Heart left ventricle (tissue), 16 donors: ENCODE data around the gene LHX5. TPM values are rescaled to one million over a fixed set of nuclear protein-coding genes. Genes with fewer than 3 reads are reported as not detected.

ENCODE experiments used
- ATAC-seq, 4 donors: fragments of 200-7000 bp; cut with Tn5 transposase; one replicate each; pipeline ENCODE4 v1.9.1; 2020 to 2022; ENCODE audit warnings: moderate library complexity in 4 of 4, mild to moderate bottlenecking in 3 of 4, moderate number of reproducible peaks in 1 of 4
- DNase-seq, 5 donors: peaks; one replicate each; pipeline ENCODE4 v3.0.0-alpha.2; 2020
- H3K27ac ChIP-seq, 12 donors: fragments of 200-600 bp; sonication (generic) in 4 of 12; one replicate each; pipeline versions ENCODE4 v1.5.0 to v1.8.0; 2016 to 2022; ENCODE audit warnings: mild to moderate bottlenecking in 2 of 12
- H3K27me3 ChIP-seq, 9 donors: fragments of 200-600 bp; sonication (generic) in 2 of 9; one replicate each; pipeline versions ENCODE4 v1.5.1 to v1.8.0; 2016 to 2022; ENCODE audit warnings: mild to moderate bottlenecking in 3 of 9
- H3K36me3 ChIP-seq, 9 donors: fragments of 200-600 bp; sonication (generic) in 2 of 9; one replicate each; pipeline versions ENCODE4 v1.5.0 to v1.8.0; 2018 to 2022; ENCODE audit warnings: mild to moderate bottlenecking in 2 of 9
- H3K4me1 ChIP-seq, 12 donors: fragments of 200-600 bp; sonication (generic) in 4 of 12; one replicate each; pipeline versions ENCODE4 v1.5.0 to v1.8.0; 2016 to 2022; ENCODE audit warnings: mild to moderate bottlenecking in 3 of 12
- H3K4me3 ChIP-seq, 12 donors: fragments of 200-600 bp; sonication (generic) in 4 of 12; one replicate each; pipeline versions ENCODE4 v1.5.0 to v1.8.0; 2017 to 2022; ENCODE audit warnings: mild to moderate bottlenecking in 9 of 12, moderate library complexity in 4 of 12
- H3K9me3 ChIP-seq, 12 donors: fragments of 200-600 bp; sonication (generic) in 4 of 12; one replicate each; pipeline versions ENCODE4 v1.5.0 to v1.8.0; 2016 to 2022; ENCODE audit warnings: mild to moderate bottlenecking in 1 of 12
- CTCF ChIP-seq, 12 donors: fragments of 200-600 bp; sonication (generic) in 4 of 12; IDR thresholded peaks; one replicate each; pipeline versions ENCODE4 v1.5.0 to v1.8.0; 2018 to 2022; ENCODE audit warnings: antibody characterized with exemption in 12 of 12, mild to moderate bottlenecking in 5 of 12
- POLR2A ChIP-seq, 2 donors: fragments of 450-650 bp; IDR thresholded peaks; one replicate each; pipeline ENCODE4 v1.6.1; 2017; ENCODE audit warnings: antibody characterized with exemption in 2 of 2, mild to moderate bottlenecking in 2 of 2, moderate library complexity in 2 of 2
- WGBS, 4 donors: extraction: QIAGEN DNeasy Blood & Tissue Kit in 2 of 4; methylation state at CpG; one replicate each; pipeline versions ENCODE4 v1.1.5 to v1.1.7; 2013 to 2018; 5-methylcytosine and 5-hydroxymethylcytosine counted together
- intact Hi-C, 10 donors: fragments of 100-400 bp; cut with DNase I; formaldehyde crosslinking; loops; one replicate each; pipeline versions ENCODE4 v1.11.1 to v1.14.2; 2022
- polyA plus RNA-seq, 2 donors: library from polyadenylated mRNA; stranded (reverse); fragments of 200-250 nt; gene quantifications; one replicate each; pipeline ENCODE4 v1.2.3, GENCODE V29; 2013
- total RNA-seq, 9 donors: library from RNA; depleted of rRNA in 2 of 9; stranded (reverse); fragments of >200 nt in 2 of 9; fragmentation: NEBNext Ultra II Directional in 3 of 9; extraction: Animal tissue kit (Norgen Biotek cat#: 25700) in 3 of 9; gene quantifications; one replicate each; pipeline versions ENCODE4 v1.1.0 to v1.2.4, GENCODE V29; 2016 to 2023
- donor health status: ischemic (EF 13 %, LVEDD 7.1; RV severe dilation, severe dysfunction).
- donor health status: healthy with polysubstance abuse.
- donor health status: DM: no; HTN: yes; CAD: no.
- donor health status: DM: no; HTN: no; CAD: no.
- donor health status: ischemic (EF 25% LVEDD 6.9; RV normal size, moderate dysfunction).
- donor health status: ischemic (EF 25% LVEDD 5.7; RV mildly dilated, moderate dysfunction).
- donor health status: healthy.
- donor health status: DM: yes; HTN: yes; CAD: no.
- donor health status: ischemic (EF 35%, LVEDD 5.7; RV mildly dilated, moderate dysfunction).
- donor health status: nonischemic (EF 11% LVEDD 7.7; RV severe dilation, severe dysfunction).
- donor health status: DM: yes; HTN: yes; CAD: no.
- donor health status: PGD.
- donor health status: ischemic (EF 29% LVEDD 5.4; RV normal size, mild dysfunction).
- donor health status: nonischemic (EF 23%, LVEDD 6.1; RV moderate dilation, normal function).

The LHX5 gene
- total and polyA plus RNA-seq, 11 donors = not detected

DNA sequence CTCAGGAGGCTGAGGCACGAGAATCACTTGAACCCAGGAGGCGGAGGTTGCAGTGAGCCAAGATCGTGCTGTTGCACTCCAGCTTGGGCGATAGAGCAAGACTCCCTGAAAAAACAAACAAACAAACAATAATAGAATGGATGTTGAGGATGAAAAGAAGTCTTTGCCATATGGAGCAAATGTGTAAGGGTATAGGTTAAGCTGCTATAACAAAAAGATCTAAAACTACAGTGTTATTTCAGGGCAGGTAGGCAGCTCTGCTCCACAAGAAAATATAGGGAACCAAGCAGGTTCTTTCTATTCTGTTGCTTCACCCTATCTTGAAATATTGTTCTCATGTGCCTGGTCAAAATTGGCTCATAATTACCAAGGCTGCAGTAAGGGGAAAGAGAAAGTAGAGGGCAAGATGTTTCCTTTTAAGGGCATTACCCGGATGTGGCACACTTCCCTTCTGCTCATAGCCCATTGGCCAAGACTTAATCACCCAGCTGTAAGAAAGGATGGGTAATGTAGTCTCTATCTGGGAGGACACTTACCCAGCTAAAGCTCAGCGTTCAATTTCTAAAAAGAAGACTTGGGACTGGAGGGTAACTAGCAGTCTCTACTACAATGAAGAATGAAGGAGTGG is 26.0 kb downstream of the LHX5 start:
- peaks cover 0 to 7% (median 0%) of the 10 kb centered on the region in 12 donors for H3K9me3 ChIP-seq
- peaks cover 0 to 70% (median 7%) of the 10 kb centered on the region in 9 donors for H3K27me3 ChIP-seq
- H3K4me1 ChIP-seq = no peaks in the 10 kb centered on the region
- H3K36me3 ChIP-seq = no peaks in the 10 kb centered on the region
- ATAC-seq = no peak
- TF ChIP-seq CTCF (IDR thresholded peaks at IDR 0.05) = no peak
- TF ChIP-seq POLR2A (IDR thresholded peaks at IDR 0.05) = no peak
- H3K4me3 ChIP-seq = no peak overlapping the region
- no peak for DNase-seq
- no peak overlapping the region for H3K27ac ChIP-seq
- 82 to 89% (median 84%) methylated on average over 6 of the region's 6 CpGs for WGBS, 4 donors
- intact Hi-C loops = loop anchor here in 1 of 10 donors (10.0 kb wide), 1 partner anchor 411 kb away; no protein-coding TSS in a partner anchor

- no peak overlapping the region for H3K27ac ChIP-seq
- no peaks in the 10 kb centered on the region for H3K4me1 ChIP-seq
- H3K27me3 ChIP-seq = peaks cover 0 to 68% (median 7%) of the 10 kb centered on the region in 9 donors
Measured at GRCh38 chr12:113443030-113443539, 28.6 kb downstream of the LHX5 start.

DNA sequence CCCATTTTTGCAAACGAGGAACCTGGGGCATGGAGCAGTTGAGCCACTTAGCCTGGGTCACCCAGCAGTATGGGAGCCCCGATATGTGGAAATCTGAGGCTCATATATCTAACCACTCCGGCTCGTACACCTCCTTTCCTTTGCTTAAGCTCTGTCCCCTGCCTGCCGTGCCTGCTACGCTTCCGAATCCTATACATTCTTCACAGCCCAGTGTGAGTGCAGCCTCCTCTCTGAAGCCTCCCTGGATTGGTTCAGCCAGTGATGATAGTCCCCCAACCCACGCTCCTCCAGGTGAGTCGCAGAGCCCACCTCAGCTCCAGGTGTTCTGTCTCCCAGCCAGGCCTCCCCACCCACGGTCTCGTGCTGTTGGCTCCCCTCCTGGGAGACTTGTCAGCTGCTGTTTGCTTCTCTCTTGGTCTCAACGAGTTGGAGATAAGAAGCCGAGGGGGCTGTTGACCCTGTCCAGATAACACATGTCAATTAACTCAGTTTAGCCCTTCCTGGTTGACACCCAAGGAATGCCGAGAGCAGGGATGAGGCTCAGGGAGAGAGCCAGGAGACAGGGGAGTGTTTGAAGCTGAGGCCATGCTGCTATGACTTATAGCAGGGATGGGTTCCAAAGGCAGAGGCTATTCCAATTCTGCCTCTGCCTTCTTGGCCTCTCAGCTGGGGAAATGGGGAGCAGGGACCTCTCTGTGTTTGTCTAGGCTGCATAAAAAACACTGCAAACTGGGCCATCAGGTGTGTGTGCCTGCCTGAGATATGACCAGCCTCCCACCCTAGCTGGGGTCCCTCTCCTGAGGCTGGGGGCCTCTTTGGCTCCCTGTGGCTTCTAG is 30.5 kb downstream of the LHX5 start:
- intact Hi-C loops = loop anchor here in 2 of 10 donors (5.0 to 10.0 kb wide), 2 partner anchors 406 to 471 kb away; no protein-coding TSS in a partner anchor
- Histone ChIP-seq H3K9me3 (peaks cover 0 to 7% (median 0%) of the 10 kb centered on the region in 12 donors), H3K4me3 (no peak overlapping the region), H3K27ac (no peak overlapping the region), H3K4me1 (no peaks in the 10 kb centered on the region), H3K27me3 (peaks cover 0 to 52% (median 7%) of the 10 kb centered on the region in 9 donors), H3K36me3 (no peaks in the 10 kb centered on the region)
- no peak for TF ChIP-seq POLR2A (IDR thresholded peaks at IDR 0.05)
- no peak for TF ChIP-seq CTCF (IDR thresholded peaks at IDR 0.05)
- no peak for ATAC-seq
- WGBS, 4 donors = 19 to 32% (median 29%) methylated on average over 14 of the region's 14 CpGs
- DNase-seq = no peak

More at GRCh38 chr12:113443030-113443539, 28.6 kb downstream of the LHX5 start:
- H3K9me3 ChIP-seq = peaks cover 0 to 7% (median 0%) of the 10 kb centered on the region in 12 donors
- WGBS, 4 donors = 85 to 89% (median 86%) methylated on average over 5 to 6 of the region's 6 CpGs
- TF ChIP-seq CTCF (IDR thresholded peaks at IDR 0.05) (no peak), POLR2A (IDR thresholded peaks at IDR 0.05) (no peak)
- ATAC-seq (no peak), DNase-seq (no peak)
- no peaks in the 10 kb centered on the region for H3K36me3 ChIP-seq
- no peak overlapping the region for H3K4me3 ChIP-seq
- intact Hi-C loops = loop anchor here in 2 of 10 donors (5.0 to 10.0 kb wide), 2 partner anchors 408 to 469 kb away; no protein-coding TSS in a partner anchor

DNA sequence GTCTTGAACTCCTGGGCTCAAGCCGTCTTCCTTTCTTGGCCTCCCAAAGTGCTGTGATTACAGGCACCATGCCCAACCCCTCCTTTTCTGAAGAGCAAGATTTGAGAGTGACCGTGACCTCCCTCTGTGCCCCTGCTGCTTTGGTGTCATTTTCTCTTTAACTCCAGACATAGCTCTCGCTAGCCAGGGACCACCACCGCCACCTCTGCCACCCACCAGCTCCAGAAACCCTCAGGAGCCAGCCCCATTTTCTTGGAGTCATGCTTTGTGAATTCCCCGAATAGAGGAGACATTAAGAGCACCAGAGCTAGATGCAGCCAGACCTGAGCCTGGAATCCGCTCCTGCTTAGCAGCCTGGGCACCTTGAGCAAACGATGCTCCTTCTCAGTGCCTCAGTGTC is 31.3 kb downstream of the LHX5 start:
- intact Hi-C loops = loop anchor here in 2 of 10 donors (5.0 to 10.0 kb wide), 2 partner anchors 406 to 472 kb away; no protein-coding TSS in a partner anchor
- Histone ChIP-seq H3K36me3 (no peaks in the 10 kb centered on the region), H3K4me3 (no peak overlapping the region), H3K27me3 (peaks cover 0 to 46% (median 4%) of the 10 kb centered on the region in 9 donors), H3K4me1 (no peaks in the 10 kb centered on the region), H3K9me3 (peaks cover 0 to 2% (median 0%) of the 10 kb centered on the region in 12 donors), H3K27ac (no peak overlapping the region)
- TF ChIP-seq POLR2A (IDR thresholded peaks at IDR 0.05) (no peak), CTCF (IDR thresholded peaks at IDR 0.05) (no peak)
- 56 to 58% (median 57%) methylated on average over 7 of the region's 7 CpGs for WGBS, 4 donors
- no peak for DNase-seq
- no peak for ATAC-seq
